Common myeloid progenitor, CD34-positive (primary cell): Measurements from ENCODE around the gene MDGA2.

Source experiments
- CTCF ChIA-PET: fragments of 350-600 bp; sonication (Branson Sonifier 250); formaldehyde crosslinking; loops from one replicate; lab custom pipeline; 2021; ENCODE audit warnings: antibody characterized with exemption; lab: Charles Lee
- POLR2A ChIA-PET: fragments of 350-600 bp; sonication (Branson Sonifier 250); formaldehyde crosslinking; loops from one replicate; lab custom pipeline; 2021; ENCODE audit warnings: antibody characterized with exemption; lab: Charles Lee
- DNase-seq, 3 donors: peaks; one replicate each; pipeline versions ENCODE4 v3.0.0 to v3.0.0-alpha.2; 2013
- H3K27ac ChIP-seq, 2 experiments: 1 replicate in 1 of 2; 2 replicates in 1 of 2; pipeline ENCODE4 v1.7.0; 2013; ENCODE audit warnings: inconsistent platforms in 2 of 2, low read length in 2 of 2, mild to moderate bottlenecking in 2 of 2, low read depth in 1 of 2, moderate library complexity in 1 of 2; ENCODE audit not compliant: severe bottlenecking in 2 of 2, insufficient read depth in 1 of 2, poor library complexity in 1 of 2
- H3K27me3 ChIP-seq, 5 experiments: replicated peaks in 2 of 5; 1 replicate in 3 of 5; 2 replicates in 2 of 5; pipeline versions ENCODE4 v1.6.1 to v1.7.0; 2013; ENCODE audit warnings: low read length in 4 of 5, mild to moderate bottlenecking in 2 of 5, moderate library complexity in 2 of 5, inconsistent platforms in 1 of 5; ENCODE audit not compliant: insufficient read depth in 5 of 5, control insufficient read depth in 4 of 5
- H3K36me3 ChIP-seq, 4 experiments: 1 replicate in 2 of 4; 2 replicates in 2 of 4; pipeline versions ENCODE4 v1.6.1 to v1.7.0; 2013; ENCODE audit warnings: low read length in 3 of 4, control low read depth in 1 of 4, mild to moderate bottlenecking in 1 of 4; ENCODE audit not compliant: control insufficient read depth in 4 of 4, insufficient read depth in 4 of 4
- H3K4me1 ChIP-seq, 4 experiments: 1 replicate in 3 of 4; 2 replicates in 1 of 4; pipeline versions ENCODE4 v1.6.1 to v1.7.1; 2013; ENCODE audit warnings: low read length in 3 of 4, mild to moderate bottlenecking in 3 of 4, control low read depth in 1 of 4, inconsistent platforms in 1 of 4, moderate library complexity in 1 of 4; ENCODE audit not compliant: control insufficient read depth in 4 of 4, insufficient read depth in 4 of 4; ENCODE audit errors: control extremely low read depth in 1 of 4
- H3K4me3 ChIP-seq, 7 experiments: 1 replicate in 4 of 7; 2 replicates in 3 of 7; pipeline versions ENCODE4 v1.5.1 to v1.7.0; 2013; ENCODE audit warnings: mild to moderate bottlenecking in 7 of 7, low read length in 6 of 7, moderate library complexity in 6 of 7, inconsistent platforms in 2 of 7, low read depth in 2 of 7, control low read depth in 1 of 7; ENCODE audit not compliant: insufficient read depth in 4 of 7, control insufficient read depth in 1 of 7; ENCODE audit errors: extremely low read depth in 1 of 7
- H3K9me3 ChIP-seq, 5 experiments: 1 replicate in 4 of 5; 2 replicates in 1 of 5; pipeline versions ENCODE4 v1.6.1 to v1.7.1; 2013; ENCODE audit warnings: low read length in 4 of 5, mild to moderate bottlenecking in 2 of 5, inconsistent platforms in 1 of 5, low read depth in 1 of 5, moderate library complexity in 1 of 5; ENCODE audit not compliant: control insufficient read depth in 4 of 5, insufficient read depth in 2 of 5; ENCODE audit errors: control extremely low read depth in 1 of 5
- WGBS: methylation state at CpG from one replicate; pipeline ENCODE4 v1.1.5; 2013; ENCODE audit not compliant: insufficient coverage; 5-methylcytosine and 5-hydroxymethylcytosine counted together

The MDGA2 gene

GRCh38 chr14:47039336-47039735 is 636.1 kb downstream of the MDGA2 start:
- no peak overlapping the region for H3K4me3 ChIP-seq
- DNase-seq, result peak; percentile 14 to 75 (median 63)
- H3K4me1 ChIP-seq, result no peaks in the 10 kb centered on the region
- no peaks in the 10 kb centered on the region for H3K36me3 ChIP-seq
- no peak overlapping the region for H3K27ac ChIP-seq
- ChIA-PET CTCF (no interaction called here), POLR2A (no interaction called here)
- H3K27me3 ChIP-seq, result no peaks in the 10 kb centered on the region
- no peaks in the 10 kb centered on the region for H3K9me3 ChIP-seq

- DNase-seq, result no peak
- Histone ChIP-seq H3K4me1 (no peaks in the 10 kb centered on the region), H3K27ac (no peak overlapping the region), H3K36me3 (no peaks in the 10 kb centered on the region), H3K4me3 (no peak overlapping the region), H3K27me3 (no peaks in the 10 kb centered on the region), H3K9me3 (no peaks in the 10 kb centered on the region)
- ChIA-PET POLR2A (no interaction called here), CTCF (no interaction called here)
- whole genome bisulfite sequencing, result 93% methylated on average over 2 of the region's 2 CpGs
These were observed 652.7 kb downstream of the MDGA2 start for GRCh38 chr14:47022721-47023120.

- DNase-seq, result no peak
- CTCF ChIA-PET, result no interaction called here
- Histone ChIP-seq H3K27ac (no peak overlapping the region), H3K36me3 (no peaks in the 10 kb centered on the region), H3K4me3 (no peak overlapping the region), H3K4me1 (no peaks in the 10 kb centered on the region), H3K9me3 (no peaks in the 10 kb centered on the region), H3K27me3 (no peaks in the 10 kb centered on the region)
- POLR2A ChIA-PET, result no interaction called here
- WGBS, result no CpG with 5 or more reads among the region's 2 CpGs
These were observed 654.9 kb downstream of the MDGA2 start for GRCh38 chr14:47020500-47020899.

GRCh38 chr14:47012533-47013280 is 662.7 kb downstream of the MDGA2 start:
- Histone ChIP-seq H3K4me3 (no peak overlapping the region), H3K27ac (no peak overlapping the region), H3K4me1 (no peaks in the 10 kb centered on the region), H3K27me3 (no peaks in the 10 kb centered on the region), H3K36me3 (no peaks in the 10 kb centered on the region), H3K9me3 (no peaks in the 10 kb centered on the region)
- WGBS, result 96% methylated on average over 3 of the region's 6 CpGs
- DNase-seq, result no peak
- POLR2A ChIA-PET, result no interaction called here
- CTCF ChIA-PET, result no interaction called here

GRCh38 chr14:47009615-47010014 is 665.8 kb downstream of the MDGA2 start:
- no peak for DNase-seq
- no peaks in the 10 kb centered on the region for H3K4me1 ChIP-seq
- no peaks in the 10 kb centered on the region for H3K9me3 ChIP-seq
- no peaks in the 10 kb centered on the region for H3K27me3 ChIP-seq
- H3K36me3 ChIP-seq, result no peaks in the 10 kb centered on the region
- ChIA-PET CTCF (interaction anchor here (1.2 kb wide), 1 partner anchor 16 kb away, joined by 5 read pairs; no protein-coding TSS in a partner anchor), POLR2A (no interaction called here)
- no peak overlapping the region for H3K4me3 ChIP-seq
- no peak overlapping the region for H3K27ac ChIP-seq
- 96% methylated on average over 3 of the region's 3 CpGs for WGBS

GRCh38 chr14:47008732-47009131 is 666.7 kb downstream of the MDGA2 start:
- Histone ChIP-seq H3K27me3 (no peaks in the 10 kb centered on the region), H3K36me3 (no peaks in the 10 kb centered on the region), H3K9me3 (no peaks in the 10 kb centered on the region), H3K4me3 (no peak overlapping the region), H3K4me1 (no peaks in the 10 kb centered on the region), H3K27ac (no peak overlapping the region)
- ChIA-PET POLR2A (no interaction called here), CTCF (interaction anchor here (1.2 kb wide), 1 partner anchor 17 kb away, joined by 5 read pairs; no protein-coding TSS in a partner anchor)
- DNase-seq, result no peak
- no CpG with 5 or more reads among the region's 2 CpGs for WGBS

GRCh38 chr14:46999661-47000060 is 675.7 kb downstream of the MDGA2 start:
- POLR2A ChIA-PET, result no interaction called here
- CTCF ChIA-PET, result interaction anchor here (0.6 kb wide), 1 partner anchor 517 kb away, joined by 3 read pairs; no protein-coding TSS in a partner anchor
- WGBS, result 100% methylated on average over 1 of the region's 1 CpG
- Histone ChIP-seq H3K27ac (no peak overlapping the region), H3K9me3 (peaks cover 0 to 1% (median 0%) of the 10 kb centered on the region in 5 experiments), H3K4me3 (no peak overlapping the region), H3K36me3 (no peaks in the 10 kb centered on the region), H3K27me3 (no peaks in the 10 kb centered on the region), H3K4me1 (no peaks in the 10 kb centered on the region)
- no peak for DNase-seq
